Right cardiac atrium (tissue), 5 donors: ENCODE measurements around the gene MSLN. TPM values are rescaled to one million over a fixed set of nuclear protein-coding genes. Genes with fewer than 3 reads are reported as not detected.

Experiments used
- ATAC-seq, 2 donors: fragments of 200-7000 bp; cut with Tn5 transposase; one replicate each; pipeline versions ENCODE4 v1.8.0 to v1.9.1; 2020; ENCODE audit warnings: moderate library complexity in 2 of 2, mild to moderate bottlenecking in 1 of 2
- DNase-seq, 3 donors: peaks; one replicate each; pipeline ENCODE4 v3.0.0-alpha.2; 2020
- H3K27ac ChIP-seq: one replicate; pipeline ENCODE4 v1.5.1; 2013; ENCODE audit warnings: mild to moderate bottlenecking, low read length, control low read depth, moderate library complexity
- H3K27me3 ChIP-seq: one replicate; pipeline ENCODE4 v1.6.1; 2013; ENCODE audit not compliant: control insufficient read depth, insufficient read depth
- H3K4me1 ChIP-seq: one replicate; pipeline ENCODE4 v1.6.1; 2013; ENCODE audit warnings: low read length; ENCODE audit not compliant: control insufficient read depth, insufficient read depth
- H3K4me3 ChIP-seq: one replicate; pipeline ENCODE4 v1.5.1; 2013; ENCODE audit warnings: low read length, control low read depth
- H3K9me3 ChIP-seq: one replicate; pipeline ENCODE4 v1.6.1; 2013; ENCODE audit warnings: low read length; ENCODE audit not compliant: control insufficient read depth
- WGBS: extraction: QIAGEN DNeasy Blood & Tissue Kit; methylation state at CpG from one replicate; pipeline ENCODE4 v1.1.7; 2013; 5-methylcytosine and 5-hydroxymethylcytosine counted together
- intact Hi-C, 4 donors: fragments of 100-400 bp; cut with DNase I; formaldehyde crosslinking; loops; one replicate each; pipeline versions ENCODE4 v1.11.0 to v1.14.0; 2022 to 2023
- polyA plus RNA-seq: library from polyadenylated mRNA; stranded (reverse); fragments of 200-250 nt; gene quantifications from one replicate; pipeline ENCODE4 v1.2.3, GENCODE V29; 2013
- total RNA-seq, 4 donors: library from RNA; stranded (reverse); fragmentation: NEBNext Ultra II Directional; extraction: Animal tissue kit (Norgen Biotek cat#: 25700); gene quantifications; one replicate each; pipeline ENCODE4 v1.2.1, GENCODE V29; 2021
- donor health status: healthy with polysubstance abuse.
- donor health status: DM: no; HTN: yes; CAD: no.
- donor health status: DM: no; HTN: no; CAD: no.
- donor health status: DM: no; HTN: yes; CAD: no; lungs with severe emphysema.
- donor health status: DM: yes; HTN: yes; CAD: no.

Gene MSLN
- total and polyA plus RNA-seq, 5 donors, result 0.92 to 3.1 (median 1.0) TPM; not detected in 2

GRCh38 chr16:789191-789850 lies 28.8 kb downstream of the MSLN start:
- no peak for ATAC-seq
- H3K9me3 ChIP-seq, result no peaks in the 10 kb centered on the region
- WGBS, result 69% methylated on average over 33 of the region's 33 CpGs
- H3K4me3 ChIP-seq, result no peak overlapping the region
- no peak for DNase-seq
- H3K27ac ChIP-seq, result no peak overlapping the region
- H3K27me3 ChIP-seq, result no peaks in the 10 kb centered on the region
- H3K4me1 ChIP-seq, result peaks cover 4% of the 10 kb centered on the region
- intact Hi-C loops, result loop anchor here in 3 of 4 donors (5.0 to 10.0 kb wide), 2 partner anchors 75 to 77 kb away; partner anchors contain the start of gene METRN (in 1 of the 3)

GRCh38 chr16:790086-790485 lies 29.6 kb downstream of the MSLN start:
- intact Hi-C loops, result no loop called here
- H3K27me3 ChIP-seq, result no peaks in the 10 kb centered on the region
- 94% methylated on average over 17 of the region's 17 CpGs for WGBS
- no peaks in the 10 kb centered on the region for H3K9me3 ChIP-seq
- H3K4me1 ChIP-seq, result peaks cover 4% of the 10 kb centered on the region
- no peak overlapping the region for H3K27ac ChIP-seq
- H3K4me3 ChIP-seq, result no peak overlapping the region
- ATAC-seq (no peak), DNase-seq (no peak)

- intact Hi-C loops, result no loop called here
- DNase-seq, result no peak
- peaks cover 4% of the 10 kb centered on the region for H3K4me1 ChIP-seq
- WGBS, result 95% methylated on average over 23 of the region's 23 CpGs
- ATAC-seq, result no peak
- no peaks in the 10 kb centered on the region for H3K9me3 ChIP-seq
- H3K27me3 ChIP-seq, result no peaks in the 10 kb centered on the region
- no peak overlapping the region for H3K4me3 ChIP-seq
- no peak overlapping the region for H3K27ac ChIP-seq
These were observed 30.6 kb downstream of the MSLN start for GRCh38 chr16:791131-791530.

GRCh38 chr16:792221-792995 lies 31.9 kb downstream of the MSLN start:
- WGBS, result 86% methylated on average over 46 of the region's 46 CpGs
- Histone ChIP-seq H3K4me1 (peaks cover 3% of the 10 kb centered on the region), H3K27ac (no peak overlapping the region), H3K9me3 (no peaks in the 10 kb centered on the region), H3K4me3 (no peak overlapping the region), H3K27me3 (no peaks in the 10 kb centered on the region)
- no peak for ATAC-seq
- intact Hi-C loops, result no loop called here
- DNase-seq, result no peak

- no peak overlapping the region for H3K4me3 ChIP-seq
- no peaks in the 10 kb centered on the region for H3K4me1 ChIP-seq
- 78% methylated on average over 8 of the region's 8 CpGs for WGBS
- H3K27ac ChIP-seq, result no peak overlapping the region
- DNase-seq (no peak), ATAC-seq (no peak)
- intact Hi-C loops, result no loop called here
- H3K9me3 ChIP-seq, result no peaks in the 10 kb centered on the region
- no peaks in the 10 kb centered on the region for H3K27me3 ChIP-seq
These were observed 32.9 kb downstream of the MSLN start for GRCh38 chr16:793414-793813.

GRCh38 chr16:794091-794822 lies 33.7 kb downstream of the MSLN start:
- no peak for ATAC-seq
- intact Hi-C loops, result no loop called here

GRCh38 chr16:794853-795466 lies 34.4 kb downstream of the MSLN start:
- DNase-seq (no peak), ATAC-seq (no peak)
- intact Hi-C loops, result no loop called here
- H3K9me3 ChIP-seq, result no peaks in the 10 kb centered on the region
- H3K4me3 ChIP-seq, result no peak overlapping the region
- 86% methylated on average over 31 of the region's 31 CpGs for WGBS
- H3K27me3 ChIP-seq, result no peaks in the 10 kb centered on the region
- H3K4me1 ChIP-seq, result no peaks in the 10 kb centered on the region
- H3K27ac ChIP-seq, result no peak overlapping the region

More at GRCh38 chr16:794091-794822, 33.7 kb downstream of the MSLN start:
- Histone ChIP-seq H3K27ac (no peak overlapping the region), H3K4me1 (no peaks in the 10 kb centered on the region), H3K9me3 (no peaks in the 10 kb centered on the region), H3K4me3 (no peak overlapping the region), H3K27me3 (no peaks in the 10 kb centered on the region)
- DNase-seq, result no peak
- WGBS, result 88% methylated on average over 40 of the region's 40 CpGs

- ATAC-seq, result no peak
- intact Hi-C loops, result no loop called here
- 88% methylated on average over 32 of the region's 33 CpGs for WGBS
These were observed 35.2 kb downstream of the MSLN start for GRCh38 chr16:795580-796229.

GRCh38 chr16:796296-797119 lies 36.0 kb downstream of the MSLN start:
- 93% methylated on average over 38 of the region's 38 CpGs for WGBS
- DNase-seq (no peak), ATAC-seq (no peak)
- H3K27me3 ChIP-seq, result no peaks in the 10 kb centered on the region
- H3K4me1 ChIP-seq, result no peaks in the 10 kb centered on the region
- H3K27ac ChIP-seq, result no peak overlapping the region
- H3K9me3 ChIP-seq, result no peaks in the 10 kb centered on the region
- no peak overlapping the region for H3K4me3 ChIP-seq
- intact Hi-C loops, result no loop called here

More at GRCh38 chr16:795580-796229, 35.2 kb downstream of the MSLN start:
- DNase-seq, result no peak
- H3K27me3 ChIP-seq, result no peaks in the 10 kb centered on the region
- no peak overlapping the region for H3K27ac ChIP-seq
- no peaks in the 10 kb centered on the region for H3K9me3 ChIP-seq
- H3K4me1 ChIP-seq, result no peaks in the 10 kb centered on the region
- H3K4me3 ChIP-seq, result no peak overlapping the region

GRCh38 chr16:797120-797420 lies 36.5 kb downstream of the MSLN start:
- H3K9me3 ChIP-seq, result no peaks in the 10 kb centered on the region
- ATAC-seq (no peak), DNase-seq (no peak)
- H3K27ac ChIP-seq, result no peak overlapping the region
- no peak overlapping the region for H3K4me3 ChIP-seq
- H3K4me1 ChIP-seq, result no peaks in the 10 kb centered on the region
- H3K27me3 ChIP-seq, result no peaks in the 10 kb centered on the region
- intact Hi-C loops, result no loop called here
- WGBS, result 100% methylated on average over 2 of the region's 2 CpGs
